Astrocyte of the spinal cord (primary cell): ENCODE results near the gene AGPAT4.
A peak's percentile ranks its signal among the peaks of the same experiment; 100 is the strongest.

Experiments used
- DNase-seq: peaks from one replicate; pipeline ENCODE4 v3.0.0; 2011; ENCODE audit warnings: low read depth, low spot score
- H3K4me3 ChIP-seq: 2 replicates; pipeline ENCODE4 v1.5.1; 2011; ENCODE audit warnings: low read depth, mild to moderate bottlenecking, low read length, moderate library complexity
- in situ Hi-C: cut with HindIII; loops from 2 replicates; pipeline ENCODE4 v1.10.0; 2017; ENCODE audit warnings: low sequenced_read_pairs
- TF ChIP-seq, protein P1 (sequence below): IDR thresholded peaks from 2 replicates; pipeline ENCODE4 v1.5.1; 2012; ENCODE audit warnings: low read depth, mild to moderate bottlenecking, low read length, inconsistent platforms

AGPAT4 gene

DNA sequence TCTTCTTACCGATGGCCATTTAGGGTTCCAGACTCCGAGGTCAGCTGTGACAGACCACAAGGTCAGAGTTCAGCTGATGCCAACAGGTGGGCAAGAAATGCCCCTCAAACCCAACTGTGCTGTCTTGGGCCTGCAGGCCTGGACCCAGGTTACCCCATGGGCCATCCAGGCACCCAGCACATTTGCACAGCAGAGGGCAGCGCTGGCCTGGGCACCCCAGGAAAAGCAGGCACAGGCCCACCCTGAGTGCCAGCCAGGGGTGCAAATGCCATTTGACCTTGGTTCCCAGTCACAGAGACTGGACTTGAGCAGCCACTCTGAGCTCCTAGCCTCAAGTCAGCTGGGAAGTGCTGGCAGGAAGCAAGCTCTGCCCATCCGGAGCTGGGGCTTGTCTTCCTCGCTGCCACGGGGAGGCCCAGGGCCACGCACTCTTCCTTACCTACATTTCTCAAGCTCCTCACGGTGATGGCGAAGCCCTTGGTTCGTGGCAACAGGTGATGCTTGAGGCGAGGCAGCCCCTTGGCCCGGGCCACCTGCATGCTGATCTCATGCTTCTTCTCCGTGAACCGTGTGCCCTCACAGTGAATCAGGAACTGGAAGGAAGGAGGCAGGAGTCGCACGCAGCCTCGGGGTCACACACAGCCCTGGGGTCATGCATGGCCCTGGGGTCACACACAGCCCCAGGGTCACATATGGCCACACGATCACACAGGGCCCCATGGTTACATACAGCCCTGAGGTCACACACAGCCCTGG lies 120.8 kb downstream of the AGPAT4 start:
- DNase-seq, result no peak
- TF ChIP-seq, protein P1, sequence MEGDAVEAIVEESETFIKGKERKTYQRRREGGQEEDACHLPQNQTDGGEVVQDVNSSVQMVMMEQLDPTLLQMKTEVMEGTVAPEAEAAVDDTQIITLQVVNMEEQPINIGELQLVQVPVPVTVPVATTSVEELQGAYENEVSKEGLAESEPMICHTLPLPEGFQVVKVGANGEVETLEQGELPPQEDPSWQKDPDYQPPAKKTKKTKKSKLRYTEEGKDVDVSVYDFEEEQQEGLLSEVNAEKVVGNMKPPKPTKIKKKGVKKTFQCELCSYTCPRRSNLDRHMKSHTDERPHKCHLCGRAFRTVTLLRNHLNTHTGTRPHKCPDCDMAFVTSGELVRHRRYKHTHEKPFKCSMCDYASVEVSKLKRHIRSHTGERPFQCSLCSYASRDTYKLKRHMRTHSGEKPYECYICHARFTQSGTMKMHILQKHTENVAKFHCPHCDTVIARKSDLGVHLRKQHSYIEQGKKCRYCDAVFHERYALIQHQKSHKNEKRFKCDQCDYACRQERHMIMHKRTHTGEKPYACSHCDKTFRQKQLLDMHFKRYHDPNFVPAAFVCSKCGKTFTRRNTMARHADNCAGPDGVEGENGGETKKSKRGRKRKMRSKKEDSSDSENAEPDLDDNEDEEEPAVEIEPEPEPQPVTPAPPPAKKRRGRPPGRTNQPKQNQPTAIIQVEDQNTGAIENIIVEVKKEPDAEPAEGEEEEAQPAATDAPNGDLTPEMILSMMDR, result peak; percentile 72
- in situ Hi-C loops, result no loop called here
- H3K4me3 ChIP-seq, result no peak overlapping the region

DNA sequence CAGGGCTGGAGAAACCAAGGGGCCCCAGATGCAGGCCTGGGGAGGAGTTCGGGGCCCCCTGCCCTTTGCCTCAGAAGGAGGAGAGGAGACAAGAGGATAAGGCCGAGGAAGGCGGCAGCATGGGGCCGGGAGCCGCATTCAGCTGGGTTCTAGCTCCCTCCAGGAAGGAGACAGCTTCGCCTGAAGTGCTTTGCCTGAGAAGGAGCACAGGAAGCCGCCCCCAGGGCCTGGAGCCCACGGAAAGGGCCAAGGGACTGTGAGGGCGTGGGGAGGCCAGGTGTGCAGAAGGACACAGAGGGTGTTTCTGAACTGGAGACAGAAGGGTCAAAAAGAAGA lies 121.4 kb downstream of the AGPAT4 start:
- TF ChIP-seq, protein P1, result no peak
- in situ Hi-C loops, result no loop called here
- no peak overlapping the region for H3K4me3 ChIP-seq
- no peak for DNase-seq

DNA sequence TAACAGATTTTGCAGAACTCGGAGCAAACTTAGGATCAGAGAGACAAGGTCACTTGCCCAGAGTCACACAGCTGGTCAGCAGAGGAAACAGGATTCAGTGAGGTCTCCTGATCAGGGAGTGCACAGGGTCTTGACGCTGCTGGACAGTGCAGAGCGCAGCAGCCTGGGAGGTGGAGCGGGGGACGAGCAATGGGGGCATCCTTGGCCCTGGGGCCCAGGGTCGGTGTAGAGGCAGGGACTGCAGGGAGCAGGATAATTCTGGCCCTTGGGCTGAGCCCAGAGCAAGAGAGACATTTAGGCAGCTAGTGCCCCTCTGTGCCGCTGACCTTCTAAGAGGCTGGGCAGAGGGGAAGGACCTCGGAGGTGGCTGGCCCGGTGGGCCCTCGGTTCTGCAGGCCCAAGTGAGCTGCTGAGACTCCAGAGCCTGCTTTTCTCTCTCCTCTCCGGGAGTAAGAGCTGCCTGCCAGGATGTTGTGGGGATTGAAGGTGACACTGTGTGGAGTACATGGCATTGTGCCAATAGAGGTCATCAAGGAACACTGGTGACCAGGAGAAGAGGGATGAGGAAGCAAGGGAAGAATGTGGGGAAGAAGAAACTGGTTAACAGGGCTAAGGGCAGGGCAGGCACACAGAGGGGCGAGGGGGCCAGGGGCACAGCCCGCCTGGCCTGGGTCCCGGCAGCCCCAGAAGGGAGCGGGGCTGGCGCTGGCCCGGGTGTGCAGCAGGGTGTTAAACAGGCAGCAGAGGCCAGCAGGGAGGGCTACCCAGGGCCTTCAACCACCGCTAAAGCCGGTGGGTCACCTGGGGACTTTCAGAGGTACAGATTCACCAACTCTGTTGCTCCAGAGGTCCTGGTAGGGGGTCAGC lies 122.0 kb downstream of the AGPAT4 start:
- DNase-seq, result no peak
- TF ChIP-seq, protein P1, result no peak
- H3K4me3 ChIP-seq, result no peak overlapping the region
- in situ Hi-C loops, result no loop called here

DNA sequence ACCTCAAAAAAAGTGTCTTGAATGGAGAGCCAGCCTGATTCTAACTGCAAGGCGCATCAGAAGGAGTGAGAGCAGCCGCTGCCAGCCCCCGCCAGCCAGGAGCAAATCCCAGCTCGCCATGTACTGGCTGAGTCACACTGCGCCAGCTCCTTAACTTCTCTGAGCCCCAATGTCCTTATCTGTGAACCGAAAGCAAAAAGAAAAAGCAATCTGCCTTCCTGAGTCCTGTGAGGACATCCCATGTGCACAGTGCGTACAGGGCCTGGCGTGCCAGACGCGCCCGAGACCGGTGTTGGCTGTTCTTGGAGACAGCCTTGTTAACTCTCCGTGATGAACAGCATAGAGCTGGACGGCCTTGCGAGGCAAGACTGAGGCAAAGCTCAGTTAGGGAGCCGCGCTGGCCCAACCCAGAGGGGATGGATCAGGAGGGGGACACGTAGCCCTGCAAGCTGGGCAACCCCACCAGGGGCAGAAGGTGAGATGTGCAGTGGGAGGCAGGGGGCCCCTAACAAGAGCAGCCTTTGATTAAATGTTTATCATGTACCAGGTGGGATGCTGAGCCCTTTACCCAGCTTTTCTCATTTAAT lies 122.7 kb downstream of the AGPAT4 start:
- no peak overlapping the region for H3K4me3 ChIP-seq
- in situ Hi-C loops, result no loop called here

DNA sequence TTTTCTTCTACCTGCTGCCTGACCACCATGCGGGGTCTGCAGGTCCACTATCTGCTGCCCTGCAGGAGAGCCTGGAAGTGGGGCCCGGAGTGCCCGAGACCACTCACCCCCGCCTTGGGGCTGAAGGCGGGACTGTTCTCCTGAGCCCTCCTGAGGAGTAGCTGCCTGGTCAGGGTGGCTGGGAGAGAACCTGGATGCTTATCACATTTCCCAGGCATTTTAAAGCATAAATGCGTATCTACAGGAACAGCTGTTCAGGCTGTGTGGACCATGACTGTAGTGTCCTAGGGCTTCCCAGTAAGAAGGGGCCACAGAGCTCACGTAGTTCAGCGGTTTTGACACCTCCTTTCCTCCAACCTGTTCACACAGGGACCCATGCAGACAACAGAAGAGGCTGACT lies 123.3 kb downstream of the AGPAT4 start:
- no peak overlapping the region for H3K4me3 ChIP-seq
- DNase-seq, result no peak
- in situ Hi-C loops, result no loop called here
- TF ChIP-seq, protein P1, result no peak

More for the DNA sequence above, 122.7 kb downstream of the AGPAT4 start:
- TF ChIP-seq, protein P1, result no peak
- no peak for DNase-seq

DNA sequence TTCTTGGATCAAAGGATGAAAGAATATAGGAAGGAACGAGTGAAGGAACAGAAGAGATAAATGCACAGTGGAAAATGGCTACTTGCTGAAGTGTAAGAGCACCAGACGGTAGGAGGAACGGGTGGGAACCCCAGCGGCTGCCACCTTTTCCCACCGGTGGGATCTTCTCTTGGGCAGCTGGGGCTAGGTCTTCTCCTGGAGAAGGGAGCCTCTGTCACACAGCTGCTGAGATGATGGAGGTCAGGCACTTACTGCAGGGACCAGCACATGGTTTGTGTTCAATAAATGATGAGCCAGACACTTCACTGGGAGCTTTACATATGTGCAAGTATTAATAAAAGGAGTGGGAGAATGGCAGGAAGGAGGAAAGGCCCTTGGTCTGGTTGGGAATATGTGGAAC lies 123.7 kb downstream of the AGPAT4 start:
- DNase-seq, result no peak
- in situ Hi-C loops, result no loop called here
- H3K4me3 ChIP-seq, result no peak overlapping the region
- TF ChIP-seq, protein P1, result no peak
